Hepatocyte (in vitro differentiated cells): ENCODE results near the gene ZNF468.

Source experiments
- CTCF ChIP-seq: fragments of 200-600 bp; sonication (generic); IDR thresholded peaks from 2 replicates; pipeline ENCODE4 v1.5.1; 2016; ENCODE audit warnings: antibody characterized with exemption, mild to moderate bottlenecking; ENCODE audit not compliant: poor library complexity
- EZH2 ChIP-seq: fragments of 200-600 bp; sonication (generic); IDR thresholded peaks from 2 replicates; pipeline ENCODE4 v1.6.1; 2016; ENCODE audit warnings: antibody characterized with exemption, mild to moderate bottlenecking, borderline replicate concordance
- EZH2phosphoT487 ChIP-seq: fragments of 200-600 bp; sonication (generic); IDR thresholded peaks from one replicate; pipeline ENCODE4 v1.6.1; 2018; ENCODE audit warnings: antibody characterized with exemption, mild to moderate bottlenecking, low read depth, moderate library complexity; ENCODE audit not compliant: unreplicated experiment, severe bottlenecking

- no peak for TF ChIP-seq CTCF
- no peak for TF ChIP-seq EZH2phosphoT487
- TF ChIP-seq EZH2: no peak
Observed at GRCh38 chr19:52871466-52871865, 14.0 kb upstream of the ZNF468 start.
